A549 (cell line): ENCODE measurements around the gene MAPK6. TPM values are rescaled to one million over a fixed set of nuclear protein-coding genes. Genes with fewer than 3 reads are reported as not detected.

Experiments
- ATAC-seq, 2 experiments: fragments of 200-7000 bp in 1 of 2; fragments of >200 bp in 1 of 2; cut with Nextera tagmentation in 1 of 2; cut with Tn5 transposase in 1 of 2; 3 replicates each; pipeline versions ENCODE4 v1.8.0 to v1.9.1; 2018 to 2020; ENCODE audit warnings: mild to moderate bottlenecking in 1 of 2, moderate library complexity in 1 of 2
- CTCF ChIA-PET: fragments of 300-600 bp; sonication (Branson Sonifier 250); formaldehyde crosslinking; extraction: SDS; loops from one replicate; lab custom pipeline; 2021; ENCODE audit warnings: antibody characterized with exemption, inconsistent platforms; lab: Yijun Ruan, JAX
- POLR2A ChIA-PET: fragments of 350-600 bp; formaldehyde crosslinking; extraction: SDS; loops from one replicate; lab custom pipeline; 2021; ENCODE audit warnings: antibody characterized with exemption, inconsistent platforms; lab: Yijun Ruan, JAX
- DNase-seq, 2 experiments: peaks; one replicate each; pipeline versions ENCODE4 v3.0.0 to v3.0.0-alpha.2; 2011 to 2016; ENCODE audit warnings: low read depth in 1 of 2, low spot score in 1 of 2
- FAIRE-seq: peaks from 2 replicates; lab custom pipeline; 2011; peaks lifted over from hg19 to GRCh38; lab: Jason Lieb, UNC
- H3K27ac ChIP-seq, 2 experiments: fragments of >200 bp; sonication (Bioruptor Twin); formaldehyde crosslinking; 3 replicates each; pipeline ENCODE4 v1.5.1; 2016 to 2017
- H3K4me1 ChIP-seq: fragments of >200 bp; sonication (Bioruptor Twin); formaldehyde crosslinking; 3 replicates; pipeline ENCODE4 v1.6.1; 2016
- H3K4me2 ChIP-seq: fragments of >200 bp; sonication (Bioruptor Twin); formaldehyde crosslinking; 3 replicates; pipeline ENCODE4 v1.6.1; 2016
- H3K4me3 ChIP-seq: fragments of >200 bp; sonication (Bioruptor Twin); formaldehyde crosslinking; 3 replicates; pipeline ENCODE4 v1.5.1; 2016
- H3K9me3 ChIP-seq: fragments of >200 bp; sonication (Bioruptor Twin); formaldehyde crosslinking; 3 replicates; pipeline ENCODE4 v1.6.1; 2016
- CBX2 ChIP-seq: fragments of 200-600 bp; sonication (generic); IDR thresholded peaks from 2 replicates; pipeline ENCODE4 v1.6.1; 2016; ENCODE audit warnings: low read depth, mild to moderate bottlenecking, borderline replicate concordance
- FOSL2 ChIP-seq, 2 experiments: fragments of 450-650 bp in 1 of 2; fragments of >200 bp in 1 of 2; sonication (Bioruptor Twin) in 1 of 2; formaldehyde crosslinking; IDR thresholded peaks; 2 replicates each; pipeline versions ENCODE4 v1.5.0 to v1.6.1; 2016 to 2020; ENCODE audit warnings: mild to moderate bottlenecking in 1 of 2, moderate library complexity in 1 of 2
- FOXS1 ChIP-seq: fragments of 250-450 bp; sonication (Bioruptor Pico); IDR thresholded peaks from 2 replicates; pipeline ENCODE4 v1.5.0; 2020; ENCODE audit warnings: mild to moderate bottlenecking, moderate library complexity
- MAFK ChIP-seq: fragments of 450-650 bp; IDR thresholded peaks from 2 replicates; pipeline ENCODE4 v1.6.1; 2014; ENCODE audit not compliant: partially characterized antibody
- POLR2AphosphoS2 ChIP-seq: conservative IDR thresholded peaks from 2 replicates; pipeline ENCODE4 v1.6.1; 2012; ENCODE audit warnings: low read length, improper control_type of control experiment, inconsistent platforms
- RARB ChIP-seq: fragments of 250-450 bp; sonication (Bioruptor Pico); IDR thresholded peaks from 2 replicates; pipeline ENCODE4 v1.8.0; 2021; ENCODE audit warnings: mild to moderate bottlenecking, moderate library complexity
- ZSCAN20 ChIP-seq: fragments of 250-450 bp; sonication (Bioruptor Pico); IDR thresholded peaks from 2 replicates; pipeline ENCODE4 v1.8.0; 2022; ENCODE audit warnings: mild to moderate bottlenecking, moderate library complexity
- WGBS: methylation state at CpG from one replicate; pipeline ENCODE4 v1.1.6; 2017; ENCODE audit errors: missing lambda C conversion rate; 5-methylcytosine and 5-hydroxymethylcytosine counted together
- polyA plus RNA-seq, 4 experiments: library from polyadenylated mRNA; depleted of rRNA in 3 of 4; stranded (reverse); fragments of >200 nt; fragmentation: RNase III in 1 of 4; extraction: RNeasy Plus Mini Kit Qiagen cat#74134 plus additional on column Dnase treatment in 1 of 4; gene quantifications; 2 replicates in 3 of 4; 3 replicates in 1 of 4; pipeline ENCODE4 v1.2.3, GENCODE V29; 2011 to 2017
- TF ChIP-seq, protein P1 (sequence below): fragments of >200 bp; sonication (Bioruptor Twin); formaldehyde crosslinking; IDR thresholded peaks from 3 replicates; pipeline ENCODE4 v1.5.1; 2016
- TF ChIP-seq, protein P2 (sequence below): IDR thresholded peaks from 2 replicates; pipeline ENCODE4 v1.6.1; 2012
- TF ChIP-seq, protein P3 (sequence below): fragments of 250-450 bp; sonication (Bioruptor Pico); IDR thresholded peaks from 2 replicates; pipeline ENCODE4 v1.5.0; 2021; ENCODE audit warnings: mild to moderate bottlenecking, moderate library complexity, borderline replicate concordance

The MAPK6 gene
- polyA plus RNA-seq, 2 of the 4 experiments (the other 2 are of a cell fraction): 49.1 to 126 TPM

DNA sequence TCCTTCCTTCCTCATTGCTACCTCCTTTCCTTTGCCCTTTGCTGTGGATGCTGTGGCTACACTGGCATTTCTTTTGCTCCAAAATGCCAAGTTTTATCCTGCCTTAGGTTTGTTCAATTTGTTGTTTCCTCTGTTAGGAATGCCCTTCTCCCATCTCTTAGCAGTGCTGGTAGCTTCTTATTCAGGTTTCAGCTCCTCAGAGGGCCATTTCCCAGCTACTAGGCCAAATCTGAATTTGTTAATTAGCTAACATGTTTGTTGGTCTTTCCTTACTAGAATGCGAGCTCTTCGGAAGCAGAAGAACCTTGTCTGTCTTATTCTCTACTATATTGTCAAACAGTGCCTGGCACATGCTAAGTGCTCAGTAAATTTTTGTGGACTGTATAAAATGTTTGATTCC, 11.0 kb downstream of the MAPK6 start (continued):
- TF ChIP-seq, protein P1, sequence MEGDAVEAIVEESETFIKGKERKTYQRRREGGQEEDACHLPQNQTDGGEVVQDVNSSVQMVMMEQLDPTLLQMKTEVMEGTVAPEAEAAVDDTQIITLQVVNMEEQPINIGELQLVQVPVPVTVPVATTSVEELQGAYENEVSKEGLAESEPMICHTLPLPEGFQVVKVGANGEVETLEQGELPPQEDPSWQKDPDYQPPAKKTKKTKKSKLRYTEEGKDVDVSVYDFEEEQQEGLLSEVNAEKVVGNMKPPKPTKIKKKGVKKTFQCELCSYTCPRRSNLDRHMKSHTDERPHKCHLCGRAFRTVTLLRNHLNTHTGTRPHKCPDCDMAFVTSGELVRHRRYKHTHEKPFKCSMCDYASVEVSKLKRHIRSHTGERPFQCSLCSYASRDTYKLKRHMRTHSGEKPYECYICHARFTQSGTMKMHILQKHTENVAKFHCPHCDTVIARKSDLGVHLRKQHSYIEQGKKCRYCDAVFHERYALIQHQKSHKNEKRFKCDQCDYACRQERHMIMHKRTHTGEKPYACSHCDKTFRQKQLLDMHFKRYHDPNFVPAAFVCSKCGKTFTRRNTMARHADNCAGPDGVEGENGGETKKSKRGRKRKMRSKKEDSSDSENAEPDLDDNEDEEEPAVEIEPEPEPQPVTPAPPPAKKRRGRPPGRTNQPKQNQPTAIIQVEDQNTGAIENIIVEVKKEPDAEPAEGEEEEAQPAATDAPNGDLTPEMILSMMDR: no peak
- TF ChIP-seq, protein P2, sequence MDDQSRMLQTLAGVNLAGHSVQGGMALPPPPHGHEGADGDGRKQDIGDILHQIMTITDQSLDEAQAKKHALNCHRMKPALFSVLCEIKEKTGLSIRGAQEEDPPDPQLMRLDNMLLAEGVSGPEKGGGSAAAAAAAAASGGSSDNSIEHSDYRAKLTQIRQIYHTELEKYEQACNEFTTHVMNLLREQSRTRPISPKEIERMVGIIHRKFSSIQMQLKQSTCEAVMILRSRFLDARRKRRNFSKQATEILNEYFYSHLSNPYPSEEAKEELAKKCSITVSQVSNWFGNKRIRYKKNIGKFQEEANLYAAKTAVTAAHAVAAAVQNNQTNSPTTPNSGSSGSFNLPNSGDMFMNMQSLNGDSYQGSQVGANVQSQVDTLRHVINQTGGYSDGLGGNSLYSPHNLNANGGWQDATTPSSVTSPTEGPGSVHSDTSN: no peak
- TF ChIP-seq RARB (CRISPR knock-in tag): no peak

DNA sequence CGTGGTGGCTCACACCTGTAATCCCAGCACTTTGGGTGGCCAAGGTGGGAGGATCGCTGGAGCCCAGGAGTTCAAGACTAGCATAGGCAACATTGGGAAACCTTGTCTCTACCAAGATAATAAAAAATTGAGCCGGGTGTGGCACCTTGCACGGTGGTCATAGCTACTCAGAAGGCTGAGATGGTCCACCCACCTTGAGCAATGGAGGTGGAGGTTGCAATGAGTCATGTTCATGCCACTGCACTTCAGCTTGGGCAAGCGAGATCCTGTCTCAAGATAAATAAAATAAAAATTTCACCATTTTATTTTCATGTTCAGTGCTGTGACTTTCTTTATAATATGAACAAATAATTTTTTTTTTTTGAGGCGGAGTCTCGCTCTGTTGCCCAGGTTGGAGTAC, 12.5 kb downstream of the MAPK6 start:
- POLR2A ChIA-PET: no interaction called here

DNA sequence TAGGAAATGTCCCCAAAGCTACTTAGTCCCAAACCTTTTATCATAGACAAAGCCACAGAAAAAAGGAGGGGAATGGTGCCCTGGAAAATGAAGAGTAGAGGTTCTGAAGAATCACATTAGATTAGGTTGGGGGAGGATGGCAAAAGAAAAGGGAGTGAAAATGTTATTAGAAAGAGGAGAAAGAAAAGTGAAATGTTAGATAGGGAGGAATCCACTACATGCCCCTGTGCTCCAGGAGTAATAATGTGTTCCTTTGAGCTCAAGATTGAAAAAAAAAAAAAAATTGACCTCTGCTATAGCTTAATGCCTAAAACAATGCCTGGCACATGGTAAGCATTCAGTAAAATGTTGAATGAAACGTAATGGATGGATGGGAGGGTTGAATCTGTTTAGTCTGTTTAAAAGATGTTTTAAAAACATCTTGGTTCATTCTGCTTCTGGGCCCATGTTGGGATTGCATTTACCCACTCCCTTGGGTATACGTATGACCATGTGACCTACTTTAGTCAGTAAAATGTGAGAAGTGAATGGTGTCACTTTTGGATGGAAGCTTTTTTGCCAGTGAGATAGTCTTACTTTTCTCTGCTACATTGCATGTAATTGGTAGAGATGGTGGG, 19.0 kb downstream of the MAPK6 start:
- Histone ChIP-seq H3K9me3 (peaks cover 19% of the 10 kb centered on the region), H3K4me1 (peaks cover 59% of the 10 kb centered on the region), H3K27ac (no peak overlapping the region), H3K4me2 (no peak overlapping the region), H3K4me3 (no peak overlapping the region)
- ChIA-PET CTCF (interaction anchor here (0.8 to 4.0 kb wide), 6 partner anchors 9 to 45 kb away, joined by 3 to 19 read pairs (median 6); no protein-coding TSS in a partner anchor), POLR2A (interaction anchor here (1.0 kb wide), 1 partner anchor 17 kb away, joined by 3 read pairs; no protein-coding TSS in a partner anchor)
- WGBS: 84% methylated on average over 2 of the region's 2 CpGs
- TF ChIP-seq FOSL2 (IDR thresholded peaks at IDR 0.05) (no peak), FOSL2 (CRISPR knock-in tag; IDR thresholded peaks at IDR 0.05) (no peak), POLR2AphosphoS2 (peak; percentile 87; the same call in 1 of the 2 replicates)
- ATAC-seq (no peak), FAIRE-seq (peak; percentile 39), DNase-seq (no peak)

More for the DNA sequence above, 12.5 kb downstream of the MAPK6 start:
- peak; percentile 48 to 65; a peak in 2 of 6 replicates for ATAC-seq
- peaks cover 32% of the 10 kb centered on the region for H3K4me1 ChIP-seq
- CTCF ChIA-PET: no interaction called here
- H3K9me3 ChIP-seq: peaks cover 27% of the 10 kb centered on the region
- no peak overlapping the region for H3K27ac ChIP-seq
- no peak overlapping the region for H3K4me2 ChIP-seq
- FAIRE-seq: no peak
- H3K4me3 ChIP-seq: no peak overlapping the region
- DNase-seq: peak in 1 of 2 experiments; percentile 61
- WGBS: 78% methylated on average over 7 of the region's 7 CpGs
- TF ChIP-seq FOSL2 (IDR thresholded peaks at IDR 0.05) (0 out of 2 replicates have a peak, but pooled peaks have one; percentile 16), FOSL2 (CRISPR knock-in tag; IDR thresholded peaks at IDR 0.05) (peak; percentile 32; the same call in 1 of the 2 replicates), FOXS1 (CRISPR knock-in tag) (no peak), ZSCAN20 (CRISPR knock-in tag) (no peak), POLR2AphosphoS2 (0 out of 2 replicates have a peak, but pooled peaks have one; percentile 53)
- TF ChIP-seq, protein P3, sequence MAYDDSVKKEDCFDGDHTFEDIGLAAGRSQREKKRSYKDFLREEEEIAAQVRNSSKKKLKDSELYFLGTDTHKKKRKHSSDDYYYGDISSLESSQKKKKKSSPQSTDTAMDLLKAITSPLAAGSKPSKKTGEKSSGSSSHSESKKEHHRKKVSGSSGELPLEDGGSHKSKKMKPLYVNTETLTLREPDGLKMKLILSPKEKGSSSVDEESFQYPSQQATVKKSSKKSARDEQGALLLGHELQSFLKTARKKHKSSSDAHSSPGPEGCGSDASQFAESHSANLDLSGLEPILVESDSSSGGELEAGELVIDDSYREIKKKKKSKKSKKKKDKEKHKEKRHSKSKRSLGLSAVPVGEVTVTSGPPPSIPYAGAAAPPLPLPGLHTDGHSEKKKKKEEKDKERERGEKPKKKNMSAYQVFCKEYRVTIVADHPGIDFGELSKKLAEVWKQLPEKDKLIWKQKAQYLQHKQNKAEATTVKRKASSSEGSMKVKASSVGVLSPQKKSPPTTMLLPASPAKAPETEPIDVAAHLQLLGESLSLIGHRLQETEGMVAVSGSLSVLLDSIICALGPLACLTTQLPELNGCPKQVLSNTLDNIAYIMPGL (CRISPR knock-in tag): no peak

DNA sequence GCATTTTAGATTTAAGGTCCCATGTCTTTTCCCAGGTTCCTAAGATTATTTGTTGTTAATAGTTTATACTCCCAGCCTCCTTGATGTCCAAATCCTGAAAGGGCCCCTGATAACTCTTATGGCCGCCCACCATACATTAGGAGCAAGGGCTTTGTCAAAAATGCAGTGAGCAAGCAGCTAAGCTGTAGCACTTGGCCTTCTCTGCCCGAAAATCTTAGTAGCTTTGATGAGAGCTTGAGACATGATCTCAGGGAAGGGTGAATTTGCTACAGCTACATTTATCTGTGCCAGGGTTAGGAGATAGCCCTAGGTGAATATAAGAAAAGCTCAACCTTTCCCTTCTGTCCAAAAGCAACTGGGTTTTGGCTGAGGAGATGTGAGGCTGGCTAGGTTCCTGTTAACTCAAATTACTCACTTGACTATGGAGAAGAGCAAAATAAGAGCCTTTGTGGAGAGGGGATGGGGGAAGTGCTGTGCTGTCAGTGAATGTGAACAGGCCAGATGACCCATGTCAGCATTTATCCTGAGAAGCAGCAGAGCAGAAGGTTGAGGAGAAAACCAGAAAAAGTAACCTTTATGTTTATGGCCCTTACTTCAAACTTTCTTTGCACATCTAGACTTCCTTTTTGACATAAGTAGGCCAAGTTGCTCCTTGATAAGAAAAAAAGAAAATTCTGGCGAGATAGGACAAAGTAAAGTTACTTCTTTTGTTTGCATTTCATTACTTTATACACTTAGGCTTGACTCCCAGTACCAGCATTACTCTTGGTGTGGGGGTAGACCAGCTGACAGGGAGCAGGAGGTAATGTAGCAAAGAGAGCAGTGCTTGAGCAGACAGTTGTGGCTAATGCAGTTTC, 21.1 kb downstream of the MAPK6 start:
- POLR2A ChIA-PET: interaction anchor here (1.2 kb wide), 1 partner anchor 10 kb away, joined by 3 read pairs; no protein-coding TSS in a partner anchor
- Histone ChIP-seq H3K9me3 (no peaks in the 10 kb centered on the region), H3K27ac (no peak overlapping the region), H3K4me3 (no peak overlapping the region)
- no peak for FAIRE-seq
- 74% methylated on average over 3 of the region's 3 CpGs for WGBS
- no peak for TF ChIP-seq CBX2
- TF ChIP-seq MAFK: peak; percentile 72
- TF ChIP-seq, all 56 proteins: peak for 1
- DNase-seq (no peak), ATAC-seq (peak; percentile 36 to 55; a peak in 4 of 6 replicates)
- CTCF ChIA-PET: interaction anchor here (1.5 kb wide), 3 partner anchors 10 to 100 kb away, joined by 3 to 5 read pairs (median 3); no protein-coding TSS in a partner anchor
- H3K4me1 ChIP-seq: peaks cover 61% of the 10 kb centered on the region
- H3K4me2 ChIP-seq: peak overlapping the region; percentile 16
